ENCODE data around the gene SMCR8. TPM values are rescaled to one million over a fixed set of nuclear protein-coding genes. Genes with fewer than 3 reads are reported as not detected.
A peak's percentile ranks its signal among the peaks of the same experiment; 100 is the strongest.

SMCR8 gene
- total RNA-seq, 1 experiment from 2014 or later = 22.4 TPM

DNA sequence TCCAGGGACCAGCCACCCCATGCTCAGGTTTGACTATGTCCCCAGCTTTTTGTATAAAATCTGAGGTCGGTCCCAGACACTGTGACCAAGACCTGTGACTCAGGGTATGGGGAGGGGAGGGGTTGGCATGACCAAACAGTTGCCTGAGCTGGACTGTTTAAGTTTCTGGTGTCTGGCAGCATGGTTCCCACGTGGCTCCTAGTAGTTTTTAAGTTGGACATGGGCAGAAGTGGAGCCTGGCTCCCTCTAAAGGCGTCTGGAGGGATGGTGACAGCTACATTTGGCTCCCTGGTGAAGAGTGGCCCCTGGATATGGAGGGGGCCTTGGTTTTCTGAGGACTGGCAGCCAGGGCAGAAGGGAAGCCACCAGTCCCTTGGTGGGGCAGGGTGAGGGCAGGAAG lies 7.9 kb downstream of the SMCR8 start:
- no peak overlapping the region for H4K8ac ChIP-seq (replicated peaks; ENCODE audit: insufficient read length, low read depth, low read length)
- H3K23me2 ChIP-seq (ENCODE audit: insufficient read length, low read depth, low read length, poor library complexity, severe bottlenecking) = no peaks in the 10 kb centered on the region
- no peaks in the 10 kb centered on the region for H3K27me3 ChIP-seq (ENCODE audit: insufficient read depth, low read length)
- Mint-ChIP-seq H3K36me3 (ENCODE audit: insufficient read depth in 1 of 3, low read depth in 3 of 3) (peaks cover 28 to 51% (median 44%) of the 10 kb centered on the region in 3 experiments), H3K27ac (peak overlapping the region in 1 of 3 experiments; percentile 37; a peak in 1 of 7 replicates), H3K9me3 (no peaks in the 10 kb centered on the region), H3K27me3 (ENCODE audit: low read depth) (no peaks in the 10 kb centered on the region), H3K4me3 (peak overlapping the region in 1 of 2 experiments; percentile 51; a peak in 1 of 5 replicates), H3K4me1 (peaks cover 7 to 9% of the 10 kb centered on the region in 2 experiments)
- no peak overlapping the region for H3K4me2 ChIP-seq (ENCODE audit: insufficient read depth, insufficient read length, low read length)
- no peak overlapping the region for H2BK120ac ChIP-seq (ENCODE audit: low read depth, low read length, poor library complexity, severe bottlenecking)
- WGBS (ENCODE audit: extremely low coverage, insufficient read length, low lambda C conversion rate) = no CpG with 5 or more reads among the region's 3 CpGs
- no peak overlapping the region for H2BK12ac ChIP-seq (ENCODE audit: insufficient read length, low read depth, low read length)
- H2BK15ac ChIP-seq (ENCODE audit: low read depth, low read length) = no peak overlapping the region
- no peaks in the 10 kb centered on the region for H3K4me1 ChIP-seq (ENCODE audit: insufficient read depth, low read length)
- no peak overlapping the region for H4K5ac ChIP-seq (ENCODE audit: insufficient read length, low read depth, low read length)
- H3K27ac ChIP-seq (ENCODE audit: insufficient read length, low read depth, low read length) = no peak overlapping the region
- H3K9me3 ChIP-seq (ENCODE audit: control insufficient read depth, low read depth, low read length) = no peaks in the 10 kb centered on the region
- H3K9ac ChIP-seq (ENCODE audit: extremely low read depth, insufficient read length, low read length) = no peak overlapping the region
- no peak overlapping the region for H2AK5ac ChIP-seq (ENCODE audit: insufficient read length, low read length)
- H2AFZ ChIP-seq (ENCODE audit: low read length) = no peak overlapping the region
- H3T11ph ChIP-seq (ENCODE audit: low read length) = no peak overlapping the region
- H3K18ac ChIP-seq (ENCODE audit: insufficient read length, low read depth, low read length) = no peak overlapping the region
- peaks cover 5% of the 10 kb centered on the region for H3K79me1 ChIP-seq (ENCODE audit: insufficient read depth, low read depth, low read length, poor library complexity, severe bottlenecking)
- TF ChIP-seq, protein P1, sequence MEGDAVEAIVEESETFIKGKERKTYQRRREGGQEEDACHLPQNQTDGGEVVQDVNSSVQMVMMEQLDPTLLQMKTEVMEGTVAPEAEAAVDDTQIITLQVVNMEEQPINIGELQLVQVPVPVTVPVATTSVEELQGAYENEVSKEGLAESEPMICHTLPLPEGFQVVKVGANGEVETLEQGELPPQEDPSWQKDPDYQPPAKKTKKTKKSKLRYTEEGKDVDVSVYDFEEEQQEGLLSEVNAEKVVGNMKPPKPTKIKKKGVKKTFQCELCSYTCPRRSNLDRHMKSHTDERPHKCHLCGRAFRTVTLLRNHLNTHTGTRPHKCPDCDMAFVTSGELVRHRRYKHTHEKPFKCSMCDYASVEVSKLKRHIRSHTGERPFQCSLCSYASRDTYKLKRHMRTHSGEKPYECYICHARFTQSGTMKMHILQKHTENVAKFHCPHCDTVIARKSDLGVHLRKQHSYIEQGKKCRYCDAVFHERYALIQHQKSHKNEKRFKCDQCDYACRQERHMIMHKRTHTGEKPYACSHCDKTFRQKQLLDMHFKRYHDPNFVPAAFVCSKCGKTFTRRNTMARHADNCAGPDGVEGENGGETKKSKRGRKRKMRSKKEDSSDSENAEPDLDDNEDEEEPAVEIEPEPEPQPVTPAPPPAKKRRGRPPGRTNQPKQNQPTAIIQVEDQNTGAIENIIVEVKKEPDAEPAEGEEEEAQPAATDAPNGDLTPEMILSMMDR (conservative IDR thresholded peaks at IDR 0.05) = peak; percentile 24; the same call in 2 of the 3 replicates
- no peak overlapping the region for H2BK5ac ChIP-seq (ENCODE audit: insufficient read length, low read length)
- no peak overlapping the region for H3K4ac ChIP-seq (ENCODE audit: low read depth, low read length)
- H2BK20ac ChIP-seq (ENCODE audit: low read depth, low read length, poor library complexity, severe bottlenecking) = no peak overlapping the region
- no peak overlapping the region for H3K56ac ChIP-seq (ENCODE audit: insufficient read length, low read depth, low read length)
- no peak for DNase-seq
- no peaks in the 10 kb centered on the region for H4K20me1 ChIP-seq (ENCODE audit: control insufficient read depth, insufficient read depth, insufficient read length)
- no peak overlapping the region for H4K91ac ChIP-seq (ENCODE audit: insufficient read length, low read depth, low read length)
- no peak overlapping the region for H3K23ac ChIP-seq (ENCODE audit: insufficient read length, low read depth, low read length)
- H3K14ac ChIP-seq (ENCODE audit: insufficient read depth, low read length) = no peak overlapping the region
- H3K79me2 ChIP-seq (ENCODE audit: insufficient read depth, low read length) = peaks cover 1% of the 10 kb centered on the region; the same call in 1 of the 2 replicates
